Peyer's patch (tissue), 4 donors: Measurements from ENCODE around the gene GJC1.

Experiments used
- CTCF ChIP-seq, 6 experiments: fragments of 450-650 bp in 4 of 6; fragments of 200-600 bp in 2 of 6; sonication (generic) in 1 of 6; IDR thresholded peaks; one replicate each; pipeline ENCODE4 v1.5.1; 2017 to 2019; ENCODE audit warnings: antibody characterized with exemption in 6 of 6, mild to moderate bottlenecking in 3 of 6, moderate library complexity in 1 of 6
- POLR2A ChIP-seq, 2 donors: fragments of 450-650 bp; IDR thresholded peaks; one replicate each; pipeline ENCODE4 v1.5.1; 2017; ENCODE audit warnings: antibody characterized with exemption in 2 of 2, mild to moderate bottlenecking in 2 of 2, moderate library complexity in 2 of 2

GRCh38 chr17:44781551-44782325 lies 48.3 kb downstream of the GJC1 start:
- TF ChIP-seq CTCF (IDR thresholded peaks at IDR 0.05): no peak
- no peak for TF ChIP-seq POLR2A (IDR thresholded peaks at IDR 0.05)
